Measurements from ENCODE around the gene OR2M3.

Gene OR2M3

DNA sequence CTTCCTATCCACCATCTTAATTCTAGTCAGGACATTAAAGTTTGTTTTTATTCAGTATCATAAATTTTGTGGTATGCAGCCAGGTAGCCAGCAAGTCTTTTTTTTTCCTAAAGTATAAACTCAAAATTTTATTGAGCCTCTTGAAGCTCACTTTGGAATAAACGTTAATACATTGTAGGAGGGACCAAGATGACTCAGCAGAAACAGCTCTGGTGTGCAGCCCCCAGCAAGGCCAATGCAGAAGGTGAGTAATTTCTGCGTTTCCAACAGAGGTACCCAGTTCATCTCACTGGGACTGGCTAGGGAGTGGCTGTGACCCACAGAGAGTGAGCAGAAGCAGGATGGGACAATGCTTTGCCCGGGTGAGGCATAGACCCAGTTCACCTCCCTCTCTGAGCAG lies 9.7 kb upstream of the OR2M3 start:
- Histone ChIP-seq H2AFZ (ENCODE audit: low read length) (no peak overlapping the region), H3K14ac (ENCODE audit: low read length) (no peak overlapping the region), H3K9ac (ENCODE audit: low read depth, low read length, poor library complexity) (no peak overlapping the region), H2BK120ac (ENCODE audit: low read depth, low read length) (no peak overlapping the region), H2BK15ac (ENCODE audit: low read length) (no peak overlapping the region), H2BK5ac (ENCODE audit: low read length) (no peak overlapping the region), H3K36me3 (replicated peaks in 1 of 2; ENCODE audit: control insufficient read depth in 2 of 2, insufficient read depth in 2 of 2, low read length in 2 of 2) (no peaks in the 10 kb centered on the region), H3K18ac (ENCODE audit: low read length) (no peak overlapping the region), H2AK5ac (ENCODE audit: low read depth, low read length) (no peak overlapping the region), H3K27ac (replicated peaks; ENCODE audit: low read length) (no peak overlapping the region), H2BK12ac (ENCODE audit: low read length) (no peak overlapping the region), H3K79me1 (ENCODE audit: low read depth, low read length) (no peaks in the 10 kb centered on the region), H3K4me1 (ENCODE audit: control insufficient read depth in 2 of 2, insufficient read depth in 1 of 2, low read depth in 1 of 2, low read length in 2 of 2) (peaks cover 0 to 2% of the 10 kb centered on the region in 2 donors), H3K27me3 (ENCODE audit: control insufficient read depth in 3 of 3, insufficient read depth in 3 of 3, low read depth in 1 of 3, low read length in 3 of 3) (no peaks in the 10 kb centered on the region), H4K8ac (ENCODE audit: low read depth, low read length) (no peak overlapping the region), H3K4me3 (ENCODE audit: low read length in 2 of 2) (no peak overlapping the region), H3K4me2 (ENCODE audit: insufficient read depth, low read length, poor library complexity, severe bottlenecking) (no peak overlapping the region), H4K91ac (ENCODE audit: low read depth, low read length, poor library complexity) (no peak overlapping the region), H3K23ac (ENCODE audit: low read depth, low read length, poor library complexity) (no peak overlapping the region), H3K4ac (ENCODE audit: low read length) (no peak overlapping the region), H3K9me3 (replicated peaks in 1 of 2; ENCODE audit: control insufficient read depth in 2 of 2, insufficient read depth in 1 of 2, low read depth in 1 of 2, low read length in 2 of 2) (peaks cover 0 to 15% of the 10 kb centered on the region in 2 donors)
- DNase-seq (ENCODE audit: low spot score), result no peak
- no CpG with 5 or more reads among the region's 3 CpGs for WGBS, 2 donors (ENCODE audit: extremely low coverage in 2 of 2, insufficient read length in 2 of 2, insufficient replicate concordance in 1 of 2)

DNA sequence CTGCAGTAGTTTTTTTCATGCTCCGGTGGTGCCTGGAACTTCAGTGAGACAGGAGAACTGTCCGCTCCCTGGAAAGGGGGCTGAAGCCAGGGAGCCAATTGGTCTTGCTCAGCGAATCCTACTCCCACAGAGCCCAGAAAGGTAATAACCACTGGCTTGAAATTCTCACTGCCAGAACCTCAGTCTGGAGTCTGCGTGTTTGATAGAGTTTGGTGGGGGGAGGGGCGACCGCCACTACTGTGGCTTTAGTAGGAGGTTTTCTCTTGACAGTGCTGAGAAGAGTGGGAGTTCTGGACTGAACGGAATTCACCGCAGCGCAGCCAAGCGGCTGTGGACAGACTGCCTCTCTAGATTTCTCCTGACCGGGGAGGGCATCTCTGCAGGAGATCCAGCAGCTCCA lies 8.0 kb upstream of the OR2M3 start:
- WGBS, 2 donors (ENCODE audit: extremely low coverage in 2 of 2, insufficient read length in 2 of 2, insufficient replicate concordance in 1 of 2), result no CpG with 5 or more reads among the region's 11 CpGs
- H2BK120ac ChIP-seq (ENCODE audit: low read depth, low read length), result no peak overlapping the region
- no peak overlapping the region for H3K4me3 ChIP-seq (ENCODE audit: low read length in 2 of 2)
- H3K9ac ChIP-seq (ENCODE audit: low read depth, low read length, poor library complexity), result no peak overlapping the region
- H3K27me3 ChIP-seq (ENCODE audit: control insufficient read depth in 3 of 3, insufficient read depth in 3 of 3, low read depth in 1 of 3, low read length in 3 of 3), result no peaks in the 10 kb centered on the region
- no peak overlapping the region for H4K91ac ChIP-seq (ENCODE audit: low read depth, low read length, poor library complexity)
- H2BK5ac ChIP-seq (ENCODE audit: low read length), result no peak overlapping the region
- no peaks in the 10 kb centered on the region for H3K79me1 ChIP-seq (ENCODE audit: low read depth, low read length)
- H3K4me1 ChIP-seq (ENCODE audit: control insufficient read depth in 2 of 2, insufficient read depth in 1 of 2, low read depth in 1 of 2, low read length in 2 of 2), result peaks cover 0 to 2% of the 10 kb centered on the region in 2 donors
- no peak overlapping the region for H3K23ac ChIP-seq (ENCODE audit: low read depth, low read length, poor library complexity)
- no peak overlapping the region for H3K4ac ChIP-seq (ENCODE audit: low read length)
- no peak overlapping the region for H4K8ac ChIP-seq (ENCODE audit: low read depth, low read length)
- H2BK15ac ChIP-seq (ENCODE audit: low read length), result no peak overlapping the region
- H3K9me3 ChIP-seq (replicated peaks in 1 of 2; ENCODE audit: control insufficient read depth in 2 of 2, insufficient read depth in 1 of 2, low read depth in 1 of 2, low read length in 2 of 2), result peaks cover 0 to 15% of the 10 kb centered on the region in 2 donors
- H2AFZ ChIP-seq (ENCODE audit: low read length), result peak overlapping the region; percentile 69
- no peak overlapping the region for H3K14ac ChIP-seq (ENCODE audit: low read length)
- no peak for DNase-seq (ENCODE audit: low spot score)
- H3K27ac ChIP-seq (replicated peaks; ENCODE audit: low read length), result no peak overlapping the region
- H3K4me2 ChIP-seq (ENCODE audit: insufficient read depth, low read length, poor library complexity, severe bottlenecking), result no peak overlapping the region
- no peak overlapping the region for H3K18ac ChIP-seq (ENCODE audit: low read length)
- H2BK12ac ChIP-seq (ENCODE audit: low read length), result no peak overlapping the region
- H2AK5ac ChIP-seq (ENCODE audit: low read depth, low read length), result no peak overlapping the region
- no peaks in the 10 kb centered on the region for H3K36me3 ChIP-seq (replicated peaks in 1 of 2; ENCODE audit: control insufficient read depth in 2 of 2, insufficient read depth in 2 of 2, low read length in 2 of 2)

DNA sequence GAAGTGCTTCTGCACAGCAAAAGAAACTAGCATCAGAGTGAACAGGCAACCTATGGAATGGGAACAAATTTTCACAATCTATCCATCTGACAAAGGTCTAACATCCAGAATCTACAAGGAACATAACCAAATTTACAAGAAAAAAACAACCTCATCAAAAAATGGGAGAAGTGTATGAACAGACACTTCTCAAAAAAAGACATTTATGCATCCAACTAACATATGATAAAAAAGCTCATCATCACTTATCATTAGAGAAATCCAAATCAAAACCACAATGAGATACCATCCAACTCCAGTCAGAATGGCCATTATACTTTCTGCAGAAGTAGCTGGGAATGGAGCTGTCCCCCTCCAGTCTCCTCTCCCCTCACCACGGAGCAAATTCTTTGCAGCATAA lies 2.9 kb upstream of the OR2M3 start:
- H2BK5ac ChIP-seq (ENCODE audit: low read length), result no peak overlapping the region
- H3K18ac ChIP-seq (ENCODE audit: low read length), result no peak overlapping the region
- H3K36me3 ChIP-seq (replicated peaks in 1 of 2; ENCODE audit: control insufficient read depth in 2 of 2, insufficient read depth in 2 of 2, low read length in 2 of 2), result no peaks in the 10 kb centered on the region
- H2BK12ac ChIP-seq (ENCODE audit: low read length), result no peak overlapping the region
- no CpG with 5 or more reads among the region's 1 CpG for WGBS, 2 donors (ENCODE audit: extremely low coverage in 2 of 2, insufficient read length in 2 of 2, insufficient replicate concordance in 1 of 2)
- H3K9ac ChIP-seq (ENCODE audit: low read depth, low read length, poor library complexity), result no peak overlapping the region
- H2AK5ac ChIP-seq (ENCODE audit: low read depth, low read length), result no peak overlapping the region
- no peak overlapping the region for H3K14ac ChIP-seq (ENCODE audit: low read length)
- H2BK120ac ChIP-seq (ENCODE audit: low read depth, low read length), result no peak overlapping the region
- no peak overlapping the region for H3K4me2 ChIP-seq (ENCODE audit: insufficient read depth, low read length, poor library complexity, severe bottlenecking)
- no peak overlapping the region for H4K91ac ChIP-seq (ENCODE audit: low read depth, low read length, poor library complexity)
- H3K79me1 ChIP-seq (ENCODE audit: low read depth, low read length), result no peaks in the 10 kb centered on the region
- no peaks in the 10 kb centered on the region for H3K27me3 ChIP-seq (ENCODE audit: control insufficient read depth in 3 of 3, insufficient read depth in 3 of 3, low read depth in 1 of 3, low read length in 3 of 3)
- peaks cover 0 to 9% of the 10 kb centered on the region in 2 donors for H3K9me3 ChIP-seq (replicated peaks in 1 of 2; ENCODE audit: control insufficient read depth in 2 of 2, insufficient read depth in 1 of 2, low read depth in 1 of 2, low read length in 2 of 2)
- no peak overlapping the region for H3K4ac ChIP-seq (ENCODE audit: low read length)
- no peak for DNase-seq (ENCODE audit: low spot score)
- no peak overlapping the region for H2BK15ac ChIP-seq (ENCODE audit: low read length)
- no peak overlapping the region for H4K8ac ChIP-seq (ENCODE audit: low read depth, low read length)
- no peak overlapping the region for H3K27ac ChIP-seq (replicated peaks; ENCODE audit: low read length)
- no peak overlapping the region for H2AFZ ChIP-seq (ENCODE audit: low read length)
- no peak overlapping the region for H3K4me3 ChIP-seq (ENCODE audit: low read length in 2 of 2)
- H3K4me1 ChIP-seq (ENCODE audit: control insufficient read depth in 2 of 2, insufficient read depth in 1 of 2, low read depth in 1 of 2, low read length in 2 of 2), result no peaks in the 10 kb centered on the region
- H3K23ac ChIP-seq (ENCODE audit: low read depth, low read length, poor library complexity), result no peak overlapping the region

GRCh38 chr1:248215880-248216279 lies 18.8 kb downstream of the OR2M3 start:
- Histone ChIP-seq H3K4me1 (ENCODE audit: control insufficient read depth in 2 of 2, insufficient read depth in 1 of 2, low read depth in 1 of 2, low read length in 2 of 2) (no peaks in the 10 kb centered on the region), H3K23ac (ENCODE audit: low read depth, low read length, poor library complexity) (no peak overlapping the region), H2BK120ac (ENCODE audit: low read depth, low read length) (no peak overlapping the region), H2BK5ac (ENCODE audit: low read length) (no peak overlapping the region), H3K27ac (replicated peaks; ENCODE audit: low read length) (no peak overlapping the region), H2BK15ac (ENCODE audit: low read length) (no peak overlapping the region), H3K9me3 (replicated peaks in 1 of 2; ENCODE audit: control insufficient read depth in 2 of 2, insufficient read depth in 1 of 2, low read depth in 1 of 2, low read length in 2 of 2) (peaks cover 0 to 15% of the 10 kb centered on the region in 2 donors), H3K4me3 (ENCODE audit: low read length in 2 of 2) (no peak overlapping the region), H4K91ac (ENCODE audit: low read depth, low read length, poor library complexity) (no peak overlapping the region), H3K27me3 (ENCODE audit: control insufficient read depth in 3 of 3, insufficient read depth in 3 of 3, low read depth in 1 of 3, low read length in 3 of 3) (no peaks in the 10 kb centered on the region), H3K36me3 (replicated peaks in 1 of 2; ENCODE audit: control insufficient read depth in 2 of 2, insufficient read depth in 2 of 2, low read length in 2 of 2) (peaks cover 0 to 2% of the 10 kb centered on the region in 2 donors), H3K4me2 (ENCODE audit: insufficient read depth, low read length, poor library complexity, severe bottlenecking) (no peak overlapping the region), H4K8ac (ENCODE audit: low read depth, low read length) (no peak overlapping the region), H3K9ac (ENCODE audit: low read depth, low read length, poor library complexity) (no peak overlapping the region), H3K4ac (ENCODE audit: low read length) (no peak overlapping the region), H3K14ac (ENCODE audit: low read length) (no peak overlapping the region), H2AFZ (ENCODE audit: low read length) (no peak overlapping the region), H2AK5ac (ENCODE audit: low read depth, low read length) (no peak overlapping the region), H3K79me1 (ENCODE audit: low read depth, low read length) (no peaks in the 10 kb centered on the region), H2BK12ac (ENCODE audit: low read length) (no peak overlapping the region), H3K18ac (ENCODE audit: low read length) (no peak overlapping the region)
- no CpG with 5 or more reads among the region's 1 CpG for WGBS, 2 donors (ENCODE audit: extremely low coverage in 2 of 2, insufficient read length in 2 of 2, insufficient replicate concordance in 1 of 2)
- no peak for DNase-seq (ENCODE audit: low spot score)
